HepG2 (cell line): ENCODE results near the gene CORO1C. TPM values are rescaled to one million over a fixed set of nuclear protein-coding genes. Genes with fewer than 3 reads are reported as not detected.

Source experiments
- ATAC-seq: fragments of 200-7000 bp; cut with Tn5 transposase; 3 replicates; pipeline ENCODE4 v1.9.1; 2020; ENCODE audit warnings: mild to moderate bottlenecking, moderate library complexity
- BruUV-seq: library from RNA; stranded (reverse); fragments of 400-500 nt; replicated peaks from 2 replicates; lab custom pipeline; 2021; lab: Mats Ljungman, UMichigan
- CTCF ChIA-PET: fragments of 300-600 bp; formaldehyde crosslinking; extraction: SDS; loops from one replicate; lab custom pipeline; 2021; ENCODE audit warnings: low total read pairs, inconsistent platforms, low intra/inter-chr PET ratio; lab: Yijun Ruan, JAX
- POLR2A ChIA-PET: fragments of 350-600 bp; sonication (Branson Sonifier 250); formaldehyde crosslinking; loops from one replicate; lab custom pipeline; 2020; ENCODE audit warnings: antibody characterized with exemption, inconsistent platforms; lab: Yijun Ruan, JAX
- DNase-seq: peaks from one replicate; pipeline ENCODE4 v3.0.0-alpha.2; 2015; ENCODE audit warnings: low spot score
- FAIRE-seq: peaks from 3 replicates; lab custom pipeline; 2011; peaks lifted over from hg19 to GRCh38; lab: Jason Lieb, UNC
- H2AFZ ChIP-seq: one replicate; pipeline ENCODE4 v1.6.1; 2011; ENCODE audit warnings: low read length, inconsistent platforms
- H3K27ac ChIP-seq: fragments of 300-600 bp; 3 replicates; pipeline ENCODE4 v1.8.0; 2011; ENCODE audit warnings: mixed run types, mild to moderate bottlenecking, mixed read lengths, low read length, inconsistent platforms; ENCODE audit not compliant: insufficient read depth; ENCODE audit errors: extremely low read length
- H3K27me3 ChIP-seq, 2 experiments: fragments of 200-600 bp in 1 of 2; 2 replicates in 1 of 2; 3 replicates in 1 of 2; pipeline versions ENCODE4 v1.6.0 to v1.8.0; 2011; ENCODE audit warnings: low read length in 2 of 2, mild to moderate bottlenecking in 2 of 2, moderate library complexity in 2 of 2, inconsistent platforms in 1 of 2; ENCODE audit not compliant: insufficient read depth in 2 of 2, control insufficient read depth in 1 of 2
- H3K36me3 ChIP-seq, 2 experiments: fragments of 200-600 bp in 1 of 2; replicated peaks in 1 of 2; 2 replicates in 1 of 2; 3 replicates in 1 of 2; pipeline versions ENCODE4 v1.5.1 to v1.8.0; 2011; ENCODE audit warnings: low read length in 2 of 2, inconsistent platforms in 1 of 2; ENCODE audit not compliant: insufficient read depth in 2 of 2, control insufficient read depth in 1 of 2
- H3K4me1 ChIP-seq: 2 replicates; pipeline ENCODE4 v1.5.1; 2012; ENCODE audit warnings: low read length, inconsistent platforms; ENCODE audit not compliant: insufficient read depth
- H3K4me2 ChIP-seq: 2 replicates; pipeline ENCODE4 v1.6.0; 2011; ENCODE audit warnings: low read depth, low read length, inconsistent platforms
- H3K4me3 ChIP-seq, 3 experiments: fragments of 200-600 bp in 1 of 3; sonication (generic), shearing (Covaris generic) in 1 of 3; replicated peaks in 1 of 3; 2 replicates each; pipeline ENCODE4 v1.5.1; 2011 to 2016; ENCODE audit warnings: low read length in 3 of 3, inconsistent platforms in 2 of 3, low read depth in 2 of 3, mild to moderate bottlenecking in 2 of 3, control low read depth in 1 of 3, mixed read lengths in 1 of 3; ENCODE audit not compliant: insufficient read depth in 1 of 3
- H3K79me2 ChIP-seq: one replicate; pipeline ENCODE4 v1.6.1; 2011; ENCODE audit warnings: low read length, inconsistent platforms; ENCODE audit not compliant: insufficient read depth
- H3K9ac ChIP-seq: 2 replicates; pipeline ENCODE4 v1.6.0; 2011; ENCODE audit warnings: mild to moderate bottlenecking, low read depth, low read length, inconsistent platforms; ENCODE audit not compliant: insufficient read depth
- H3K9me3 ChIP-seq: 2 replicates; pipeline ENCODE4 v1.5.1; 2012; ENCODE audit warnings: mild to moderate bottlenecking, low read length
- H4K20me1 ChIP-seq: 2 replicates; pipeline ENCODE4 v1.6.0; 2011; ENCODE audit warnings: inconsistent platforms, mild to moderate bottlenecking, low read length, moderate library complexity; ENCODE audit not compliant: insufficient read depth
- NR3C1 ChIP-seq: sonication (generic); formaldehyde crosslinking; IDR thresholded peaks from 2 replicates; pipeline ENCODE4 v1.4.0; 2020; ENCODE audit warnings: missing genetic modification reagents
- TAF15 ChIP-seq: fragments of 200-400 bp; formaldehyde crosslinking; IDR thresholded peaks from one replicate; pipeline ENCODE4 v1.6.1; 2018; ENCODE audit warnings: mild to moderate bottlenecking, low read depth, low read length; ENCODE audit not compliant: poor library complexity, severe bottlenecking
- XRCC5 ChIP-seq: fragments of 200-400 bp; formaldehyde crosslinking; optimal IDR thresholded peaks from 2 replicates; pipeline ENCODE3; 2017; ENCODE audit warnings: mild to moderate bottlenecking, low read length
- ZNF629 ChIP-seq: sonication (generic); formaldehyde crosslinking; conservative IDR thresholded peaks from 2 replicates; pipeline ENCODE4 v1.5.0; 2020; ENCODE audit warnings: missing genetic modification reagents
- ZNF768 ChIP-seq: sonication (generic); formaldehyde crosslinking; IDR thresholded peaks from 2 replicates; pipeline ENCODE4 v1.4.0; 2020; ENCODE audit warnings: missing genetic modification reagents
- WGBS: methylation state at CpG from one replicate; pipeline ENCODE4 v1.1.6; 2017; ENCODE audit warnings: low lambda C conversion rate; 5-methylcytosine and 5-hydroxymethylcytosine counted together
- in situ Hi-C: cut with HindIII; loops from 2 replicates; pipeline ENCODE4 v1.10.0; 2017; ENCODE audit warnings: low pct_unique_long_range_greater_than_20kb; ENCODE audit not compliant: extremely low pct_ligation_motif_present
- intact Hi-C: fragments of 100-400 bp; cut with micrococcal nuclease; formaldehyde crosslinking; loops from one replicate; pipeline ENCODE4 v1.10.0; 2022; ENCODE audit not compliant: unreplicated experiment
- polyA plus RNA-seq, 8 experiments: library from polyadenylated mRNA; depleted of rRNA in 3 of 8; stranded (reverse) in 7 of 8; unstranded in 1 of 8; fragments of >200 nt; fragmentation: Illumina TruSeq in 4 of 8; extraction: Trizol in 4 of 8; gene quantifications; 2 replicates each; pipeline versions ENCODE4 v1.2.1 to v1.2.3, GENCODE V29; 2011 to 2016; ENCODE audit warnings: low read depth in 4 of 8, missing spikeins in 1 of 8, mixed read lengths in 1 of 8; ENCODE audit not compliant: insufficient read depth in 1 of 8
- total RNA-seq, 5 experiments: library from RNA; depleted of rRNA; stranded (reverse); fragments of >200 nt; fragmentation: Illumina TruSeq; extraction: Trizol; gene quantifications; 2 replicates each; pipeline ENCODE4 v1.2.3, GENCODE V29; 2016; ENCODE audit warnings: low read depth in 1 of 5

CORO1C gene
- total and polyA plus RNA-seq, 2 of the 13 experiments (the other 11 are each of a cell fraction or from before 2014, with no cell fraction given): 73.7 to 131 TPM

- ATAC-seq: no peak
- intact Hi-C loops: no loop called here
- CTCF ChIA-PET: interaction anchor here (1.2 kb wide), 1 partner anchor 50 kb away, joined by 4 read pairs; no protein-coding TSS in a partner anchor
These were observed 116.7 kb downstream of the CORO1C start for GRCh38 chr12:108614639-108615038.

GRCh38 chr12:108614041-108614440, 117.3 kb downstream of the CORO1C start:
- no peak overlapping the region for H3K9ac ChIP-seq
- BruUV-seq: no TSS peak
- H3K79me2 ChIP-seq: no peaks in the 10 kb centered on the region
- peaks cover 17% of the 10 kb centered on the region for H3K4me1 ChIP-seq
- no peaks in the 10 kb centered on the region for H4K20me1 ChIP-seq
- CTCF ChIA-PET: no interaction called here
- ATAC-seq: no peak
- in situ Hi-C loops: no loop called here
- FAIRE-seq: no peak
- POLR2A ChIA-PET: no interaction called here
- H3K4me3 ChIP-seq: no peak overlapping the region
- DNase-seq: no peak
- no peaks in the 10 kb centered on the region for H3K9me3 ChIP-seq
- no peak overlapping the region for H3K27ac ChIP-seq
- TF ChIP-seq ZNF768 (CRISPR knock-in tag) (peak; percentile 84), TAF15 (no peak), ZNF629 (CRISPR knock-in tag) (peak; percentile 35; the same call in 1 of the 2 replicates), NR3C1 (CRISPR knock-in tag) (no peak)
- TF ChIP-seq, all 625 proteins: peak for 2
- H3K4me2 ChIP-seq: no peak overlapping the region
- intact Hi-C loops: no loop called here
- no peaks in the 10 kb centered on the region for H3K36me3 ChIP-seq
- no CpG with 5 or more reads among the region's 4 CpGs for WGBS
- no peak overlapping the region for H2AFZ ChIP-seq
- peaks cover 0 to 21% of the 10 kb centered on the region in 2 experiments; a peak in 4 of 5 replicates for H3K27me3 ChIP-seq

More at GRCh38 chr12:108614639-108615038, 116.7 kb downstream of the CORO1C start:
- H3K4me1 ChIP-seq: peaks cover 19% of the 10 kb centered on the region
- in situ Hi-C loops: loop anchor here (5.0 kb wide), 1 partner anchor 47 kb away; no protein-coding TSS in a partner anchor
- peaks cover 0 to 21% of the 10 kb centered on the region in 2 experiments; a peak in 4 of 5 replicates for H3K27me3 ChIP-seq
- no peaks in the 10 kb centered on the region for H3K79me2 ChIP-seq
- FAIRE-seq (no peak), DNase-seq (no peak)
- no peak overlapping the region for H2AFZ ChIP-seq
- H3K27ac ChIP-seq: no peak overlapping the region
- no TSS peak for BruUV-seq
- POLR2A ChIA-PET: no interaction called here
- 30% methylated on average over 5 of the region's 6 CpGs for WGBS
- no peak overlapping the region for H3K4me3 ChIP-seq
- H3K9ac ChIP-seq: no peak overlapping the region
- H3K36me3 ChIP-seq: no peaks in the 10 kb centered on the region
- H4K20me1 ChIP-seq: no peaks in the 10 kb centered on the region
- no peaks in the 10 kb centered on the region for H3K9me3 ChIP-seq
- no peak overlapping the region for H3K4me2 ChIP-seq
- no peak for TF ChIP-seq XRCC5
